ENCODE measurements around the gene RNF144A. TPM values are rescaled to one million over a fixed set of nuclear protein-coding genes. Genes with fewer than 3 reads are reported as not detected.

RNF144A gene
- total and polyA plus RNA-seq, 2 of the 13 experiments (the other 11 are each of a cell fraction or from before 2014, with no cell fraction given), result 13.9 to 16.5 TPM

DNA sequence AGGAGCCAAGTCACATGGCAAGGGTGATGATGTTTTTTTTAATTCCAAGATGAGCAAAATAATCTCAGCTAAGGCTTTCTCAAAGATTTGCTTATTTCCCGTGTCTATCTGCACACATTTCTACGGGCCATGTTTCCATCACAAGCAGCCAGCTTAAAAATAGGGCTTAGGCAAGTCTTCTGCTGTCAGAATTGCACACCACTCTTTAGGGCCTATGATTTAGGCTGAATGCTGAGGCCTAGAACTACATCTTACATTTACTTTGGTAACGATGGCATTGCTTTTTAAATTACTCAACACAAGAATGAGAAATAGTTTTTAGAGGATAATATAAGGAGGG lies 144.2 kb downstream of the RNF144A start:
- POLR2A ChIA-PET, result no interaction called here
- no TSS peak for BruUV-seq (replicated peaks)

More for the DNA sequence above, 144.2 kb downstream of the RNF144A start:
- intact Hi-C loops (cut with micrococcal nuclease; ENCODE audit: unreplicated experiment), result no loop called here
- 56% methylated on average over 3 of the region's 3 CpGs for WGBS (ENCODE audit: low lambda C conversion rate)
- Histone ChIP-seq H3K4me3 (replicated peaks in 1 of 3; ENCODE audit: insufficient read depth in 1 of 3, low read depth in 2 of 3, low read length in 3 of 3) (no peak overlapping the region), H3K9me3 (ENCODE audit: low read length) (peaks cover 11% of the 10 kb centered on the region; the same call in 1 of the 2 replicates), H3K4me2 (ENCODE audit: low read depth, low read length) (no peak overlapping the region), H3K27me3 (ENCODE audit: control insufficient read depth in 1 of 2, insufficient read depth in 2 of 2, low read length in 2 of 2) (no peaks in the 10 kb centered on the region), H2AFZ (ENCODE audit: low read length) (no peak overlapping the region), H3K4me1 (ENCODE audit: insufficient read depth, low read length) (no peaks in the 10 kb centered on the region), H3K79me2 (ENCODE audit: insufficient read depth, low read length) (no peaks in the 10 kb centered on the region), H3K36me3 (replicated peaks in 1 of 2; ENCODE audit: control insufficient read depth in 1 of 2, insufficient read depth in 2 of 2, low read length in 2 of 2) (no peaks in the 10 kb centered on the region), H3K27ac (ENCODE audit: extremely low read length, insufficient read depth, low read length) (no peak overlapping the region), H4K20me1 (ENCODE audit: insufficient read depth, low read length) (no peaks in the 10 kb centered on the region), H3K9ac (ENCODE audit: insufficient read depth, low read depth, low read length) (no peak overlapping the region)
- no peak for FAIRE-seq
- TF ChIP-seq ZFP37 (CRISPR knock-in tag; IDR thresholded peaks at IDR 0.05; ENCODE audit: borderline replicate concordance) (no peak), HDAC1 (CRISPR knock-in tag; IDR thresholded peaks at IDR 0.05) (no peak), MXI1 (IDR thresholded peaks at IDR 0.05; ENCODE audit: borderline replicate concordance, low read depth, low read length) (no peak), NR2F2 (IDR thresholded peaks at IDR 0.05; ENCODE audit: borderline replicate concordance, low read depth) (no peak), PCBP1 (IDR thresholded peaks at IDR 0.05; ENCODE audit: borderline replicate concordance, low read depth, low read length) (no peak), SRSF4 (IDR thresholded peaks at IDR 0.05; ENCODE audit: low read depth, low read length, poor library complexity, severe bottlenecking) (no peak), HNRNPK (IDR thresholded peaks at IDR 0.05; ENCODE audit: low read depth, low read length, poor library complexity, severe bottlenecking) (no peak)
- TF ChIP-seq, protein P1, sequence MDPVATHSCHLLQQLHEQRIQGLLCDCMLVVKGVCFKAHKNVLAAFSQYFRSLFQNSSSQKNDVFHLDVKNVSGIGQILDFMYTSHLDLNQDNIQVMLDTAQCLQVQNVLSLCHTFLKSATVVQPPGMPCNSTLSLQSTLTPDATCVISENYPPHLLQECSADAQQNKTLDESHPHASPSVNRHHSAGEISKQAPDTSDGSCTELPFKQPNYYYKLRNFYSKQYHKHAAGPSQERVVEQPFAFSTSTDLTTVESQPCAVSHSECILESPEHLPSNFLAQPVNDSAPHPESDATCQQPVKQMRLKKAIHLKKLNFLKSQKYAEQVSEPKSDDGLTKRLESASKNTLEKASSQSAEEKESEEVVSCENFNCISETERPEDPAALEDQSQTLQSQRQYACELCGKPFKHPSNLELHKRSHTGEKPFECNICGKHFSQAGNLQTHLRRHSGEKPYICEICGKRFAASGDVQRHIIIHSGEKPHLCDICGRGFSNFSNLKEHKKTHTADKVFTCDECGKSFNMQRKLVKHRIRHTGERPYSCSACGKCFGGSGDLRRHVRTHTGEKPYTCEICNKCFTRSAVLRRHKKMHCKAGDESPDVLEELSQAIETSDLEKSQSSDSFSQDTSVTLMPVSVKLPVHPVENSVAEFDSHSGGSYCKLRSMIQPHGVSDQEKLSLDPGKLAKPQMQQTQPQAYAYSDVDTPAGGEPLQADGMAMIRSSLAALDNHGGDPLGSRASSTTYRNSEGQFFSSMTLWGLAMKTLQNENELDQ (CRISPR knock-in tag; IDR thresholded peaks at IDR 0.05; ENCODE audit: borderline replicate concordance), result no peak
- TF ChIP-seq, protein P2, sequence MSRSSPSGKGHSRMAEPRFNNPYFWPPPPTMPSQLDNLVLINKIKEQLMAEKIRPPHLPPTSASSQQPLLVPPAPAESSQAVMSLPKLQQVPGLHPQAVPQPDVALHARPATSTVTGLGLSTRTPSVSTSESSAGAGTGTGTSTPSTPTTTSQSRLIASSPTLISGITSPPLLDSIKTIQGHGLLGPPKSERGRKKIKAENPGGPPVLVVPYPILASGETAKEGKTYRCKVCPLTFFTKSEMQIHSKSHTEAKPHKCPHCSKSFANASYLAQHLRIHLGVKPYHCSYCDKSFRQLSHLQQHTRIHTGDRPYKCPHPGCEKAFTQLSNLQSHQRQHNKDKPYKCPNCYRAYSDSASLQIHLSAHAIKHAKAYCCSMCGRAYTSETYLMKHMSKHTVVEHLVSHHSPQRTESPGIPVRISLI (CRISPR knock-in tag; IDR thresholded peaks at IDR 0.05; ENCODE audit: borderline replicate concordance), result no peak
- in situ Hi-C loops (cut with HindIII; ENCODE audit: extremely low pct_ligation_motif_present, low pct_unique_long_range_greater_than_20kb), result no loop called here
- CTCF ChIA-PET (ENCODE audit: low intra/inter-chr PET ratio, low total read pairs), result no interaction called here
- no peak for DNase-seq (ENCODE audit: low spot score)
- no peak for ATAC-seq

All from HepG2 (cell line).